ENCODE data around the gene DUSP7. TPM values are rescaled to one million over a fixed set of nuclear protein-coding genes. Genes with fewer than 3 reads are reported as not detected.
A peak's percentile ranks its signal among the peaks of the same experiment; 100 is the strongest.

DUSP7 gene
- total RNA-seq, 1 experiment from 2014 or later, result 16.6 TPM

- ATAC-seq, result peak; percentile 87
- no peaks in the 10 kb centered on the region for H3K9me3 ChIP-seq (ENCODE audit: control insufficient read depth in 1 of 2, insufficient read depth in 1 of 2, low read depth in 1 of 2, low read length in 2 of 2)
- intact Hi-C loops (cut with micrococcal nuclease), result no loop called here
- CTCF ChIA-PET, result interaction anchor here (0.9 to 1.5 kb wide), 4 partner anchors 8 to 40 kb away, joined by 3 to 4 read pairs (median 3); no protein-coding TSS in a partner anchor
- RAD21 ChIA-PET (ENCODE audit: low non-redundant PET in 1 of 2, low total read pairs in 2 of 2, uncharacterized antibody in 2 of 2, unreplicated experiment in 2 of 2), result interaction anchor here in 1 of 2 experiments (0.5 kb wide), 1 partner anchor 324 kb away, joined by 3 read pairs; no protein-coding TSS in a partner anchor
- H3K9me2 ChIP-seq (ENCODE audit: insufficient read depth), result no peaks in the 10 kb centered on the region
- H2AFZ ChIP-seq (ENCODE audit: low read depth, low read length, poor library complexity, severe bottlenecking), result no peak overlapping the region
- peaks cover 0 to 6% of the 10 kb centered on the region in 2 experiments; a peak in 1 of 4 replicates for H3K4me1 ChIP-seq (ENCODE audit: control insufficient read depth in 1 of 2, insufficient read depth in 2 of 2, low read length in 2 of 2)
- H3K9ac ChIP-seq (ENCODE audit: low read length), result no peak overlapping the region
- no peak overlapping the region for H3K4me2 ChIP-seq (ENCODE audit: low read length)
- H3K79me2 ChIP-seq (ENCODE audit: insufficient read depth, low read length), result no peaks in the 10 kb centered on the region
- H3K4me3 ChIP-seq (replicated peaks in 1 of 2; ENCODE audit: low read depth in 1 of 2, low read length in 2 of 2), result no peak overlapping the region
- no peaks in the 10 kb centered on the region for H3K27me3 ChIP-seq (ENCODE audit: insufficient read depth, low read length)
- peak; percentile 15 for DNase-seq (ENCODE audit: low read depth, low spot score)
- H4K20me1 ChIP-seq (ENCODE audit: insufficient read depth), result no peaks in the 10 kb centered on the region
- no TSS peak for BruUV-seq (replicated peaks)
- POLR2A ChIA-PET, result interaction anchor here (1.4 kb wide), 1 partner anchor 140 kb away, joined by 4 read pairs; no protein-coding TSS in a partner anchor
- H3K27ac ChIP-seq (ENCODE audit: low read depth, low read length), result no peak overlapping the region
- no peaks in the 10 kb centered on the region for H3K36me3 ChIP-seq (ENCODE audit: control insufficient read depth in 1 of 2, insufficient read depth in 2 of 2, low read length in 2 of 2)
- TF ChIP-seq CTCF (IDR thresholded peaks at IDR 0.05 in 2 of 3, conservative IDR thresholded peaks at IDR 0.05 in 1 of 3; ENCODE audit: borderline replicate concordance in 1 of 3, insufficient read depth in 1 of 3, low read depth in 2 of 3, low read length in 2 of 3) (peak; percentile 50 to 75 (median 63); a peak in 5 of 6 replicates), FOSL1 (IDR thresholded peaks at IDR 0.05; ENCODE audit: low read depth) (no peak)
These were observed 41.8 kb downstream of the DUSP7 start for GRCh38 chr3:52014613-52015012.

- Histone ChIP-seq H3K27me3 (ENCODE audit: insufficient read depth, low read length) (no peaks in the 10 kb centered on the region), H3K27ac (ENCODE audit: low read depth, low read length) (no peak overlapping the region), H3K4me2 (ENCODE audit: low read length) (no peak overlapping the region), H3K9me2 (ENCODE audit: insufficient read depth) (no peaks in the 10 kb centered on the region), H3K4me1 (ENCODE audit: control insufficient read depth in 1 of 2, insufficient read depth in 2 of 2, low read length in 2 of 2) (peaks cover 0 to 6% of the 10 kb centered on the region in 2 experiments; a peak in 1 of 4 replicates), H3K79me2 (ENCODE audit: insufficient read depth, low read length) (no peaks in the 10 kb centered on the region), H2AFZ (ENCODE audit: low read depth, low read length, poor library complexity, severe bottlenecking) (no peak overlapping the region), H3K36me3 (ENCODE audit: control insufficient read depth in 1 of 2, insufficient read depth in 2 of 2, low read length in 2 of 2) (no peaks in the 10 kb centered on the region), H3K4me3 (replicated peaks in 1 of 2; ENCODE audit: low read depth in 1 of 2, low read length in 2 of 2) (no peak overlapping the region), H3K9ac (ENCODE audit: low read length) (no peak overlapping the region), H4K20me1 (ENCODE audit: insufficient read depth) (no peaks in the 10 kb centered on the region), H3K9me3 (ENCODE audit: control insufficient read depth in 1 of 2, insufficient read depth in 1 of 2, low read depth in 1 of 2, low read length in 2 of 2) (no peaks in the 10 kb centered on the region)
- ATAC-seq (peak; percentile 84), DNase-seq (ENCODE audit: low read depth, low spot score) (no peak)
- no TSS peak for BruUV-seq (replicated peaks)
- ChIA-PET CTCF (interaction anchor here (0.9 to 1.5 kb wide), 3 partner anchors 9 to 31 kb away, joined by 3 to 4 read pairs (median 3); no protein-coding TSS in a partner anchor), RAD21 (ENCODE audit: low non-redundant PET in 1 of 2, low total read pairs in 2 of 2, uncharacterized antibody in 2 of 2, unreplicated experiment in 2 of 2) (interaction anchor here in 1 of 2 experiments (0.5 kb wide), 1 partner anchor 325 kb away, joined by 3 read pairs; no protein-coding TSS in a partner anchor), POLR2A (interaction anchor here (1.4 kb wide), 1 partner anchor 141 kb away, joined by 4 read pairs; no protein-coding TSS in a partner anchor)
- intact Hi-C loops (cut with micrococcal nuclease), result no loop called here
- TF ChIP-seq POLR2AphosphoS5 (IDR thresholded peaks at IDR 0.05; ENCODE audit: low read depth, low read length), result no peak
- TF ChIP-seq CTCF (IDR thresholded peaks at IDR 0.05 in 2 of 3, conservative IDR thresholded peaks at IDR 0.05 in 1 of 3; ENCODE audit: borderline replicate concordance in 1 of 3, insufficient read depth in 1 of 3, low read depth in 2 of 3, low read length in 2 of 3), result no peak; a peak in 1 of 6 replicates
- no peak for TF ChIP-seq EZH2phosphoT487 (IDR thresholded peaks at IDR 0.05; ENCODE audit: borderline replicate concordance)
- no peak for TF ChIP-seq RAD21 (IDR thresholded peaks at IDR 0.05; ENCODE audit: low read depth)
- no peak for TF ChIP-seq ZFX (IDR thresholded peaks at IDR 0.05)
- no peak for TF ChIP-seq MAX (IDR thresholded peaks at IDR 0.05)
- no peak for TF ChIP-seq CEBPB (IDR thresholded peaks at IDR 0.05; ENCODE audit: low read depth)
- TF ChIP-seq ZNF274 (IDR thresholded peaks at IDR 0.05; ENCODE audit: low read depth, low read length), result no peak
These were observed 42.4 kb downstream of the DUSP7 start for GRCh38 chr3:52013802-52014598.

Measured in HCT116 (cell line).